ENCODE data around the gene SIN3B. TPM values are rescaled to one million over a fixed set of nuclear protein-coding genes. Genes with fewer than 3 reads are reported as not detected.
A peak's percentile ranks its signal among the peaks of the same experiment; 100 is the strongest.

SIN3B gene
- total and polyA plus RNA-seq, 2 of the 13 experiments (the other 11 are each of a cell fraction or from before 2014, with no cell fraction given) = 12.9 to 25.7 TPM

DNA sequence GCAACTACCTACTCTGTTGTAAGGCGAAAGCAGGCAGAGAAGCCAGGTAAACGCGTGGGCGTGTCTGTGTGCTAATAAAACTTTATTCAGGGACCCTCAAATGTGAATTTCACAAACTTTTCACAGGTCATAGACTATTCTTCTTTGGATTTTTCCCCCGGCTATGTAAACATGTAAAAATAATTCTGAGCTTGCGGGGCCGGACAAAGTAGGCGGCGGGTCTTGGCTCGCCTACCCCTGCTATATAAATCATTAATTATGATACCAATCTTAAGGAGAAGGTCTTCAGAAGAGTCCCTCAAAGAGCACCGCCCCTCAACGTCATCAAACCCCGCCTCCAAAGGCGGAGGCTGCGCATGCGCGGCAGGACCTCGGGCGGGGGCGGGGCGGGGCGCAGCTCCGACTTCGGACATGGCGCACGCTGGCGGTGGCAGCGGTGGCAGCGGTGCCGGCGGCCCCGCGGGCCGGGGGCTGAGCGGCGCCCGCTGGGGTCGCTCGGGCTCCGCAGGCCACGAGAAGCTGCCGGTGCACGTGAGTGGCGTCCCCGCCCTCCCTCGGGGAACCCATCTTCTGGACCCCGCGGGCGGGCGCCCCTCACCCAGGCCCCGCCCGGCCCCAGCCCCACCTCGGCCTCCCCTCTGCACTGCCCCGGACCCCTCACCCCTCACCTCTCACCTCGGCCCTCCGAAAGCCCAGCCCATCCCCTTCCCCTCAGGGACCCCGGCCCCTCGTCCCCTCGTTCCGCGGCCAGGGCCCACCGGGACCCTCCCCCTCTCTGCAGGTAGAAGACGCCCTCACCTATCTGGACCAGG, at the start of gene SIN3B (continued):
- TF ChIP-seq, protein P1, sequence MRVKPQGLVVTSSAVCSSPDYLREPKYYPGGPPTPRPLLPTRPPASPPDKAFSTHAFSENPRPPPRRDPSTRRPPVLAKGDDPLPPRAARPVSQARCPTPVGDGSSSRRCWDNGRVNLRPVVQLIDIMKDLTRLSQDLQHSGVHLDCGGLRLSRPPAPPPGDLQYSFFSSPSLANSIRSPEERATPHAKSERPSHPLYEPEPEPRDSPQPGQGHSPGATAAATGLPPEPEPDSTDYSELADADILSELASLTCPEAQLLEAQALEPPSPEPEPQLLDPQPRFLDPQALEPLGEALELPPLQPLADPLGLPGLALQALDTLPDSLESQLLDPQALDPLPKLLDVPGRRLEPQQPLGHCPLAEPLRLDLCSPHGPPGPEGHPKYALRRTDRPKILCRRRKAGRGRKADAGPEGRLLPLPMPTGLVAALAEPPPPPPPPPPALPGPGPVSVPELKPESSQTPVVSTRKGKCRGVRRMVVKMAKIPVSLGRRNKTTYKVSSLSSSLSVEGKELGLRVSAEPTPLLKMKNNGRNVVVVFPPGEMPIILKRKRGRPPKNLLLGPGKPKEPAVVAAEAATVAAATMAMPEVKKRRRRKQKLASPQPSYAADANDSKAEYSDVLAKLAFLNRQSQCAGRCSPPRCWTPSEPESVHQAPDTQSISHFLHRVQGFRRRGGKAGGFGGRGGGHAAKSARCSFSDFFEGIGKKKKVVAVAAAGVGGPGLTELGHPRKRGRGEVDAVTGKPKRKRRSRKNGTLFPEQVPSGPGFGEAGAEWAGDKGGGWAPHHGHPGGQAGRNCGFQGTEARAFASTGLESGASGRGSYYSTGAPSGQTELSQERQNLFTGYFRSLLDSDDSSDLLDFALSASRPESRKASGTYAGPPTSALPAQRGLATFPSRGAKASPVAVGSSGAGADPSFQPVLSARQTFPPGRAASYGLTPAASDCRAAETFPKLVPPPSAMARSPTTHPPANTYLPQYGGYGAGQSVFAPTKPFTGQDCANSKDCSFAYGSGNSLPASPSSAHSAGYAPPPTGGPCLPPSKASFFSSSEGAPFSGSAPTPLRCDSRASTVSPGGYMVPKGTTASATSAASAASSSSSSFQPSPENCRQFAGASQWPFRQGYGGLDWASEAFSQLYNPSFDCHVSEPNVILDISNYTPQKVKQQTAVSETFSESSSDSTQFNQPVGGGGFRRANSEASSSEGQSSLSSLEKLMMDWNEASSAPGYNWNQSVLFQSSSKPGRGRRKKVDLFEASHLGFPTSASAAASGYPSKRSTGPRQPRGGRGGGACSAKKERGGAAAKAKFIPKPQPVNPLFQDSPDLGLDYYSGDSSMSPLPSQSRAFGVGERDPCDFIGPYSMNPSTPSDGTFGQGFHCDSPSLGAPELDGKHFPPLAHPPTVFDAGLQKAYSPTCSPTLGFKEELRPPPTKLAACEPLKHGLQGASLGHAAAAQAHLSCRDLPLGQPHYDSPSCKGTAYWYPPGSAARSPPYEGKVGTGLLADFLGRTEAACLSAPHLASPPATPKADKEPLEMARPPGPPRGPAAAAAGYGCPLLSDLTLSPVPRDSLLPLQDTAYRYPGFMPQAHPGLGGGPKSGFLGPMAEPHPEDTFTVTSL (CRISPR knock-in tag; IDR thresholded peaks at IDR 0.05; ENCODE audit: borderline replicate concordance) = no peak
- TF ChIP-seq ASH2L (IDR thresholded peaks at IDR 0.05; ENCODE audit: insufficient read length, low read depth, low read length) (no peak), POLR2G (IDR thresholded peaks at IDR 0.05; ENCODE audit: low read depth, low read length) (peak; percentile 76), MAFG (CRISPR knock-in tag; IDR thresholded peaks at IDR 0.05) (no peak), SRY (CRISPR knock-in tag; IDR thresholded peaks at IDR 0.05) (peak; percentile 48; the same call in 1 of the 2 replicates), ZNF607 (CRISPR knock-in tag; IDR thresholded peaks at IDR 0.05; ENCODE audit: borderline replicate concordance) (no peak), SPEN (CRISPR knock-in tag; IDR thresholded peaks at IDR 0.05; ENCODE audit: low read depth) (peak; percentile 54; the same call in 1 of the 2 replicates), KLF11 (CRISPR knock-in tag; IDR thresholded peaks at IDR 0.05) (no peak), ZNF891 (CRISPR knock-in tag; IDR thresholded peaks at IDR 0.05) (no peak), ZFP36L1 (CRISPR knock-in tag; IDR thresholded peaks at IDR 0.05) (no peak)
- TF ChIP-seq, protein P2, sequence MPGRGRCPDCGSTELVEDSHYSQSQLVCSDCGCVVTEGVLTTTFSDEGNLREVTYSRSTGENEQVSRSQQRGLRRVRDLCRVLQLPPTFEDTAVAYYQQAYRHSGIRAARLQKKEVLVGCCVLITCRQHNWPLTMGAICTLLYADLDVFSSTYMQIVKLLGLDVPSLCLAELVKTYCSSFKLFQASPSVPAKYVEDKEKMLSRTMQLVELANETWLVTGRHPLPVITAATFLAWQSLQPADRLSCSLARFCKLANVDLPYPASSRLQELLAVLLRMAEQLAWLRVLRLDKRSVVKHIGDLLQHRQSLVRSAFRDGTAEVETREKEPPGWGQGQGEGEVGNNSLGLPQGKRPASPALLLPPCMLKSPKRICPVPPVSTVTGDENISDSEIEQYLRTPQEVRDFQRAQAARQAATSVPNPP (CRISPR knock-in tag; IDR thresholded peaks at IDR 0.05) = no peak
- TF ChIP-seq, protein P3, sequence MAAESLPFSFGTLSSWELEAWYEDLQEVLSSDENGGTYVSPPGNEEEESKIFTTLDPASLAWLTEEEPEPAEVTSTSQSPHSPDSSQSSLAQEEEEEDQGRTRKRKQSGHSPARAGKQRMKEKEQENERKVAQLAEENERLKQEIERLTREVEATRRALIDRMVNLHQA (CRISPR knock-in tag; IDR thresholded peaks at IDR 0.05) = no peak
- TF ChIP-seq, protein P4, sequence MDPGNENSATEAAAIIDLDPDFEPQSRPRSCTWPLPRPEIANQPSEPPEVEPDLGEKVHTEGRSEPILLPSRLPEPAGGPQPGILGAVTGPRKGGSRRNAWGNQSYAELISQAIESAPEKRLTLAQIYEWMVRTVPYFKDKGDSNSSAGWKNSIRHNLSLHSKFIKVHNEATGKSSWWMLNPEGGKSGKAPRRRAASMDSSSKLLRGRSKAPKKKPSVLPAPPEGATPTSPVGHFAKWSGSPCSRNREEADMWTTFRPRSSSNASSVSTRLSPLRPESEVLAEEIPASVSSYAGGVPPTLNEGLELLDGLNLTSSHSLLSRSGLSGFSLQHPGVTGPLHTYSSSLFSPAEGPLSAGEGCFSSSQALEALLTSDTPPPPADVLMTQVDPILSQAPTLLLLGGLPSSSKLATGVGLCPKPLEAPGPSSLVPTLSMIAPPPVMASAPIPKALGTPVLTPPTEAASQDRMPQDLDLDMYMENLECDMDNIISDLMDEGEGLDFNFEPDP (CRISPR knock-in tag; conservative IDR thresholded peaks at IDR 0.05) = no peak
